B cell (primary cell): ENCODE results near the gene AQP3. TPM values are rescaled to one million over a fixed set of nuclear protein-coding genes. Genes with fewer than 3 reads are reported as not detected.

Source experiments
- ATAC-seq: fragments of 200-7000 bp; cut with Tn5 transposase; one replicate; pipeline ENCODE4 v1.10.0; 2021; ENCODE audit warnings: low read depth, mild to moderate bottlenecking, moderate number of reproducible peaks, moderate library complexity
- CTCF ChIA-PET: fragments of 350-600 bp; sonication (Branson Sonifier 250); formaldehyde crosslinking; loops from one replicate; lab custom pipeline; 2021; ENCODE audit warnings: antibody characterized with exemption, inconsistent platforms; lab: Charles Lee
- POLR2A ChIA-PET: fragments of 350-600 bp; sonication (Branson Sonifier 250); formaldehyde crosslinking; loops from one replicate; lab custom pipeline; 2021; ENCODE audit warnings: antibody characterized with exemption; lab: Charles Lee
- DNase-seq: peaks from one replicate; pipeline ENCODE4 v3.0.0; 2013
- H2AFZ ChIP-seq: 2 replicates; pipeline ENCODE4 v1.6.1; 2012; ENCODE audit warnings: mild to moderate bottlenecking, low read depth, low read length; ENCODE audit not compliant: insufficient read depth, poor library complexity, severe bottlenecking
- H3K27ac ChIP-seq, 2 donors: 1 replicate in 1 of 2; 2 replicates in 1 of 2; pipeline ENCODE4 v1.5.1; 2012 to 2013; ENCODE audit warnings: low read length in 2 of 2, mild to moderate bottlenecking in 2 of 2, moderate library complexity in 1 of 2
- H3K27me3 ChIP-seq, 4 experiments: fragments of 200-600 bp in 1 of 4; sonication (generic) in 1 of 4; replicated peaks in 1 of 4; 1 replicate in 2 of 4; 2 replicates in 2 of 4; pipeline versions ENCODE4 v1.6.1 to v1.7.0; 2013 to 2016; ENCODE audit warnings: low read length in 3 of 4, mild to moderate bottlenecking in 2 of 4, mixed read lengths in 1 of 4, moderate library complexity in 1 of 4; ENCODE audit not compliant: insufficient read depth in 4 of 4, control insufficient read depth in 3 of 4; ENCODE audit errors: control extremely low read depth in 1 of 4
- H3K36me3 ChIP-seq, 2 experiments: replicated peaks in 1 of 2; 1 replicate in 1 of 2; 2 replicates in 1 of 2; pipeline versions ENCODE4 v1.6.1 to v1.7.1; 2013; ENCODE audit warnings: low read length in 1 of 2; ENCODE audit not compliant: insufficient read depth in 2 of 2, control insufficient read depth in 1 of 2; ENCODE audit errors: control extremely low read depth in 1 of 2, extremely low read depth in 1 of 2
- H3K4me1 ChIP-seq, 2 donors: fragments of 200-600 bp in 1 of 2; sonication (generic) in 1 of 2; 1 replicate in 1 of 2; 2 replicates in 1 of 2; pipeline versions ENCODE4 v1.5.1 to v1.6.1; 2013 to 2017; ENCODE audit warnings: low read length in 2 of 2; ENCODE audit not compliant: control insufficient read depth in 2 of 2, insufficient read depth in 2 of 2
- H3K4me2 ChIP-seq: replicated peaks from 2 replicates; pipeline ENCODE3; 2012; ENCODE audit warnings: mild to moderate bottlenecking, low read depth, low read length; ENCODE audit not compliant: poor library complexity, severe bottlenecking
- H3K4me3 ChIP-seq, 5 experiments: fragments of 200-600 bp in 1 of 5; sonication (generic) in 1 of 5; 1 replicate in 3 of 5; 2 replicates in 2 of 5; pipeline versions ENCODE4 v1.5.1 to v1.7.0; 2011 to 2016; ENCODE audit warnings: low read length in 4 of 5, mild to moderate bottlenecking in 4 of 5, low read depth in 2 of 5, control low read depth in 1 of 5, moderate library complexity in 1 of 5; ENCODE audit not compliant: insufficient read depth in 1 of 5; ENCODE audit errors: control extremely low read depth in 1 of 5, extremely low read depth in 1 of 5
- H3K79me2 ChIP-seq: fragments of 200-600 bp; sonication (generic); one replicate; pipeline ENCODE4 v1.6.0; 2016; ENCODE audit warnings: low read length; ENCODE audit not compliant: control insufficient read depth, insufficient read depth
- H3K9ac ChIP-seq: fragments of 200-600 bp; sonication (generic); 2 replicates; pipeline ENCODE4 v1.6.1; 2017; ENCODE audit warnings: mild to moderate bottlenecking, low read length, moderate library complexity
- H3K9me3 ChIP-seq, 3 donors: one replicate each; pipeline versions ENCODE4 v1.6.1 to v1.7.1; 2013; ENCODE audit warnings: low read length in 2 of 3; ENCODE audit not compliant: control insufficient read depth in 2 of 3, insufficient read depth in 1 of 3; ENCODE audit errors: control extremely low read depth in 1 of 3
- H4K20me1 ChIP-seq: 2 replicates; pipeline ENCODE4 v1.6.0; 2012; ENCODE audit warnings: mild to moderate bottlenecking, low read length; ENCODE audit not compliant: insufficient read depth, control insufficient read depth, poor library complexity, severe bottlenecking
- H3K27ac Mint-ChIP-seq: one replicate; pipeline ENCODE4 v1.8.0; 2021; ENCODE audit warnings: mixed read lengths
- H3K27me3 Mint-ChIP-seq: one replicate; pipeline ENCODE4 v1.8.0; 2021; ENCODE audit warnings: mixed read lengths
- H3K4me1 Mint-ChIP-seq: one replicate; pipeline ENCODE4 v1.8.0; 2021; ENCODE audit warnings: mixed read lengths
- H3K4me3 Mint-ChIP-seq: one replicate; pipeline ENCODE4 v1.8.0; 2021; ENCODE audit warnings: mixed read lengths
- H3K9me3 Mint-ChIP-seq: one replicate; pipeline ENCODE4 v1.8.0; 2022; ENCODE audit warnings: mixed read lengths; ENCODE audit not compliant: insufficient read depth
- EZH2 ChIP-seq: IDR thresholded peaks from 2 replicates; pipeline ENCODE4 v1.6.1; 2012; ENCODE audit warnings: borderline replicate concordance, low read depth, mild to moderate bottlenecking, moderate library complexity, low read length; ENCODE audit not compliant: insufficient read depth, poor library complexity, severe bottlenecking
- WGBS: methylation state at CpG from one replicate; pipeline ENCODE4 v1.1.5; 2013; ENCODE audit warnings: missing lambda C conversion rate; ENCODE audit not compliant: insufficient coverage; 5-methylcytosine and 5-hydroxymethylcytosine counted together
- intact Hi-C: fragments of 100-400 bp; cut with micrococcal nuclease; formaldehyde crosslinking; loops from one replicate; pipeline ENCODE4 v1.10.0; 2022
- polyA plus RNA-seq: library from polyadenylated mRNA; depleted of rRNA; stranded (reverse); fragments of >200 nt; gene quantifications from 2 replicates; pipeline ENCODE4 v1.2.3, GENCODE V29; 2012
- total RNA-seq, 2 donors: library from RNA; stranded (reverse); fragments of 120-200 nt in 1 of 2; gene quantifications; 1 replicate in 1 of 2; 2 replicates in 1 of 2; pipeline versions ENCODE4 v1.2.3 to v1.2.4, GENCODE V29; 2013 to 2022
- TF ChIP-seq, protein P1 (sequence below): fragments of 200-600 bp; IDR thresholded peaks from one replicate; pipeline ENCODE4 v1.8.0; 2022; ENCODE audit warnings: antibody characterized with exemption, mild to moderate bottlenecking

The AQP3 gene
- total and polyA plus RNA-seq, 2 donors (not counting 1 experiment from before 2014, with no cell fraction given): 1.8 to 10.0 TPM

DNA sequence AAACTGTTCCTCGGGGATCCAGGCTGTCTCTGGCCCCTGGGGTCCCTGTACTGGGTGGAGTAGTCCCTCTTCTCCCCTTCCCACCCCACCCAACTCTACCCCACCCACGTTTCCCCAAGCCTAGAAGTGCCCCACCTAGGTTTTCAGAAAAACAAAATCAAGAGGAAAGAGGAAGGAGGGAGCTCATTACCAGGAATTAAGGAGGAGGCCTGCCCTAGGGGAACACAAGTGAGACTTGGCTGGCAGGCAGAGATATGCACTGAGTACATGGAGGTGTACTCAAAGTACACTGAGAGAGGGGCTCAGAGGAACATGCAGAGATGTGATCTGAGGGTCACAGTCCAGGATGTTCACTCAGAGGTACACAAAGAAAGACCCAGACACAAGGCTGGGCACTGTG is 10.2 kb downstream of the AQP3 start:
- Mint-ChIP-seq H3K27me3 (peaks cover 5% of the 10 kb centered on the region), H3K4me3 (no peak overlapping the region), H3K27ac (no peak overlapping the region), H3K9me3 (no peaks in the 10 kb centered on the region), H3K4me1 (peaks cover 4% of the 10 kb centered on the region)
- ChIA-PET POLR2A (no interaction called here), CTCF (no interaction called here)
- 60% methylated on average over 1 of the region's 2 CpGs for WGBS
- TF ChIP-seq, protein P1, sequence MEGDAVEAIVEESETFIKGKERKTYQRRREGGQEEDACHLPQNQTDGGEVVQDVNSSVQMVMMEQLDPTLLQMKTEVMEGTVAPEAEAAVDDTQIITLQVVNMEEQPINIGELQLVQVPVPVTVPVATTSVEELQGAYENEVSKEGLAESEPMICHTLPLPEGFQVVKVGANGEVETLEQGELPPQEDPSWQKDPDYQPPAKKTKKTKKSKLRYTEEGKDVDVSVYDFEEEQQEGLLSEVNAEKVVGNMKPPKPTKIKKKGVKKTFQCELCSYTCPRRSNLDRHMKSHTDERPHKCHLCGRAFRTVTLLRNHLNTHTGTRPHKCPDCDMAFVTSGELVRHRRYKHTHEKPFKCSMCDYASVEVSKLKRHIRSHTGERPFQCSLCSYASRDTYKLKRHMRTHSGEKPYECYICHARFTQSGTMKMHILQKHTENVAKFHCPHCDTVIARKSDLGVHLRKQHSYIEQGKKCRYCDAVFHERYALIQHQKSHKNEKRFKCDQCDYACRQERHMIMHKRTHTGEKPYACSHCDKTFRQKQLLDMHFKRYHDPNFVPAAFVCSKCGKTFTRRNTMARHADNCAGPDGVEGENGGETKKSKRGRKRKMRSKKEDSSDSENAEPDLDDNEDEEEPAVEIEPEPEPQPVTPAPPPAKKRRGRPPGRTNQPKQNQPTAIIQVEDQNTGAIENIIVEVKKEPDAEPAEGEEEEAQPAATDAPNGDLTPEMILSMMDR: no peak
- no peak for TF ChIP-seq EZH2
- Histone ChIP-seq H2AFZ (no peak overlapping the region), H3K27ac (no peak overlapping the region), H3K27me3 (peaks cover 0 to 3% (median 0%) of the 10 kb centered on the region in 4 experiments), H4K20me1 (no peaks in the 10 kb centered on the region), H3K9me3 (no peaks in the 10 kb centered on the region), H3K36me3 (no peaks in the 10 kb centered on the region), H3K4me1 (peaks cover 0 to 5% of the 10 kb centered on the region in 2 donors), H3K79me2 (no peaks in the 10 kb centered on the region), H3K9ac (no peak overlapping the region), H3K4me2 (no peak overlapping the region), H3K4me3 (no peak overlapping the region)
- DNase-seq (no peak), ATAC-seq (no peak)
- intact Hi-C loops: no loop called here

DNA sequence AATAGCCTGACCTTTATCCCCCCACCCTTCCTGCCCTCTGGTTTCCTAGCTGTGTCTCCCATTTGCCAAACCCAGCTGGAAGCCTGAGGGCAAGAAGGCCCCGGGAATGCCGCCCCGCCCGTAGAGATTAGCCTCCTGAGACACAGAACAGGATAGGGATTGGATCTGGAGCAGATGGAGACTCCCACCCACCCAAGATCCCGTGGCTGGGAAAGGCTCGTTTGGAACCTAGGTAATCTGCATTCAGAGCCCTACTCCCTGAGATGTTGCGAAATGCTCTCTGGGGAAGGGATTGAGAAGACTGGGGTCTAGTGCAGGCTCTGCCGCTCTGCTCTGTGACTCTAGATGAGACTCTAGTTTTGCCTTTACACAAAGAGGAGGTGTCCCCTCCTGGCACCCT is 10.9 kb downstream of the AQP3 start:
- H3K27me3 ChIP-seq: peaks cover 0 to 3% (median 0%) of the 10 kb centered on the region in 4 experiments
- no peaks in the 10 kb centered on the region for H4K20me1 ChIP-seq
- DNase-seq: no peak
- no peak overlapping the region for H3K4me2 ChIP-seq
- CTCF ChIA-PET: no interaction called here
- intact Hi-C loops: no loop called here
- POLR2A ChIA-PET: no interaction called here
- no peak overlapping the region for H2AFZ ChIP-seq
- no peak overlapping the region for H3K9ac ChIP-seq
- H3K27ac Mint-ChIP-seq: no peak overlapping the region
- ATAC-seq: no peak
- H3K9me3 ChIP-seq: no peaks in the 10 kb centered on the region
- no peak for TF ChIP-seq EZH2
- H3K27me3 Mint-ChIP-seq: peaks cover 5% of the 10 kb centered on the region
- WGBS: 90% methylated on average over 3 of the region's 8 CpGs
- H3K36me3 ChIP-seq: no peaks in the 10 kb centered on the region
- peaks cover 0 to 5% of the 10 kb centered on the region in 2 donors for H3K4me1 ChIP-seq
- H3K4me3 ChIP-seq: no peak overlapping the region
- peaks cover 4% of the 10 kb centered on the region for H3K4me1 Mint-ChIP-seq
- no peak overlapping the region for H3K4me3 Mint-ChIP-seq
- no peak overlapping the region for H3K27ac ChIP-seq
- no peaks in the 10 kb centered on the region for H3K79me2 ChIP-seq
- H3K9me3 Mint-ChIP-seq: no peaks in the 10 kb centered on the region
